HepG2 (cell line): ENCODE data around the gene ZNG1C. TPM values are rescaled to one million over a fixed set of nuclear protein-coding genes. Genes with fewer than 3 reads are reported as not detected.
"Not testable (repeated sequence)": the region's sequence is repeated elsewhere in the genome, so short reads cannot be mapped to it uniquely, and the experiment has no call there.

Experiments
- ATAC-seq: fragments of 200-7000 bp; cut with Tn5 transposase; 3 replicates; pipeline ENCODE4 v1.9.1; 2020; ENCODE audit warnings: mild to moderate bottlenecking, moderate library complexity
- BruUV-seq: library from RNA; stranded (reverse); fragments of 400-500 nt; replicated peaks from 2 replicates; lab custom pipeline; 2021; lab: Mats Ljungman, UMichigan
- CTCF ChIA-PET: fragments of 300-600 bp; formaldehyde crosslinking; extraction: SDS; loops from one replicate; lab custom pipeline; 2021; ENCODE audit warnings: low total read pairs, inconsistent platforms, low intra/inter-chr PET ratio; lab: Yijun Ruan, JAX
- POLR2A ChIA-PET: fragments of 350-600 bp; sonication (Branson Sonifier 250); formaldehyde crosslinking; loops from one replicate; lab custom pipeline; 2020; ENCODE audit warnings: antibody characterized with exemption, inconsistent platforms; lab: Yijun Ruan, JAX
- DNase-seq: peaks from one replicate; pipeline ENCODE4 v3.0.0-alpha.2; 2015; ENCODE audit warnings: low spot score
- FAIRE-seq: peaks from 3 replicates; lab custom pipeline; 2011; peaks lifted over from hg19 to GRCh38; lab: Jason Lieb, UNC
- H2AFZ ChIP-seq: one replicate; pipeline ENCODE4 v1.6.1; 2011; ENCODE audit warnings: low read length, inconsistent platforms
- H3K27ac ChIP-seq: fragments of 300-600 bp; 3 replicates; pipeline ENCODE4 v1.8.0; 2011; ENCODE audit warnings: mixed run types, mild to moderate bottlenecking, mixed read lengths, low read length, inconsistent platforms; ENCODE audit not compliant: insufficient read depth; ENCODE audit errors: extremely low read length
- H3K27me3 ChIP-seq, 2 experiments: fragments of 200-600 bp in 1 of 2; 2 replicates in 1 of 2; 3 replicates in 1 of 2; pipeline versions ENCODE4 v1.6.0 to v1.8.0; 2011; ENCODE audit warnings: low read length in 2 of 2, mild to moderate bottlenecking in 2 of 2, moderate library complexity in 2 of 2, inconsistent platforms in 1 of 2; ENCODE audit not compliant: insufficient read depth in 2 of 2, control insufficient read depth in 1 of 2
- H3K36me3 ChIP-seq, 2 experiments: fragments of 200-600 bp in 1 of 2; replicated peaks in 1 of 2; 2 replicates in 1 of 2; 3 replicates in 1 of 2; pipeline versions ENCODE4 v1.5.1 to v1.8.0; 2011; ENCODE audit warnings: low read length in 2 of 2, inconsistent platforms in 1 of 2; ENCODE audit not compliant: insufficient read depth in 2 of 2, control insufficient read depth in 1 of 2
- H3K4me1 ChIP-seq: 2 replicates; pipeline ENCODE4 v1.5.1; 2012; ENCODE audit warnings: low read length, inconsistent platforms; ENCODE audit not compliant: insufficient read depth
- H3K4me2 ChIP-seq: 2 replicates; pipeline ENCODE4 v1.6.0; 2011; ENCODE audit warnings: low read depth, low read length, inconsistent platforms
- H3K4me3 ChIP-seq, 3 experiments: fragments of 200-600 bp in 1 of 3; sonication (generic), shearing (Covaris generic) in 1 of 3; replicated peaks in 1 of 3; 2 replicates each; pipeline ENCODE4 v1.5.1; 2011 to 2016; ENCODE audit warnings: low read length in 3 of 3, inconsistent platforms in 2 of 3, low read depth in 2 of 3, mild to moderate bottlenecking in 2 of 3, control low read depth in 1 of 3, mixed read lengths in 1 of 3; ENCODE audit not compliant: insufficient read depth in 1 of 3
- H3K79me2 ChIP-seq: one replicate; pipeline ENCODE4 v1.6.1; 2011; ENCODE audit warnings: low read length, inconsistent platforms; ENCODE audit not compliant: insufficient read depth
- H3K9ac ChIP-seq: 2 replicates; pipeline ENCODE4 v1.6.0; 2011; ENCODE audit warnings: mild to moderate bottlenecking, low read depth, low read length, inconsistent platforms; ENCODE audit not compliant: insufficient read depth
- H3K9me3 ChIP-seq: 2 replicates; pipeline ENCODE4 v1.5.1; 2012; ENCODE audit warnings: mild to moderate bottlenecking, low read length
- H4K20me1 ChIP-seq: 2 replicates; pipeline ENCODE4 v1.6.0; 2011; ENCODE audit warnings: inconsistent platforms, mild to moderate bottlenecking, low read length, moderate library complexity; ENCODE audit not compliant: insufficient read depth
- WGBS: methylation state at CpG from one replicate; pipeline ENCODE4 v1.1.6; 2017; ENCODE audit warnings: low lambda C conversion rate; 5-methylcytosine and 5-hydroxymethylcytosine counted together
- in situ Hi-C: cut with HindIII; loops from 2 replicates; pipeline ENCODE4 v1.10.0; 2017; ENCODE audit warnings: low pct_unique_long_range_greater_than_20kb; ENCODE audit not compliant: extremely low pct_ligation_motif_present
- intact Hi-C: fragments of 100-400 bp; cut with micrococcal nuclease; formaldehyde crosslinking; loops from one replicate; pipeline ENCODE4 v1.10.0; 2022; ENCODE audit not compliant: unreplicated experiment
- polyA plus RNA-seq, 8 experiments: library from polyadenylated mRNA; depleted of rRNA in 3 of 8; stranded (reverse) in 7 of 8; unstranded in 1 of 8; fragments of >200 nt; fragmentation: Illumina TruSeq in 4 of 8; extraction: Trizol in 4 of 8; gene quantifications; 2 replicates each; pipeline versions ENCODE4 v1.2.1 to v1.2.3, GENCODE V29; 2011 to 2016; ENCODE audit warnings: low read depth in 4 of 8, missing spikeins in 1 of 8, mixed read lengths in 1 of 8; ENCODE audit not compliant: insufficient read depth in 1 of 8
- total RNA-seq, 5 experiments: library from RNA; depleted of rRNA; stranded (reverse); fragments of >200 nt; fragmentation: Illumina TruSeq; extraction: Trizol; gene quantifications; 2 replicates each; pipeline ENCODE4 v1.2.3, GENCODE V29; 2016; ENCODE audit warnings: low read depth in 1 of 5

The ZNG1C gene
- total and polyA plus RNA-seq, 2 of the 13 experiments (the other 11 are each of a cell fraction or from before 2014, with no cell fraction given): 30.9 to 70.3 TPM

DNA sequence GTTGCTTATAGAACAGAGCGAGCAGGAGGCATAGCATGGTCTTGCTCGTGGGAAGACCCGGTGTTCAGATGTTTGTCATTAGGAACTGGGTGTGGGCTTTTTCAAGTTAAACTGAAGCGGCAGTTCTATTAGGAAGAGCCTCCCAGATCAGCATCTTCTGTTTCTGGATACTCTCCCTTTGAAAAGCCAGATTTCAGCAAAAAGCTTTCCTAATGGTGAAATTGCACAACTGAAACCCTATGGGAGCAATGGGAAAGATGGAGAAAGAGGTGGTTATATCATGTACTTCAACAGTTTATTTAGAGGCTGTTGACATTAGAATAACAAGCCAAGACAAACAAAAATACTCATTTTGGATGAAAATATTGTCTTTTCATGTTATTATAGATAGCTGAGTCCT lies 102.2 kb downstream of the ZNG1C start:
- H3K27me3 ChIP-seq, H3K9me3 ChIP-seq, H2AFZ ChIP-seq, H3K79me2 ChIP-seq, POLR2A ChIA-PET, in situ Hi-C loops, H3K4me3 ChIP-seq, H3K9ac ChIP-seq, H3K4me2 ChIP-seq, CTCF ChIA-PET, H3K27ac ChIP-seq, H4K20me1 ChIP-seq, H3K4me1 ChIP-seq, DNase-seq, H3K36me3 ChIP-seq, BruUV-seq, ATAC-seq, FAIRE-seq: not testable (repeated sequence)
- 0% methylated on average over 1 of the region's 4 CpGs for WGBS
- intact Hi-C loops: loop anchor here (10.0 kb wide), 1 partner anchor 221 kb away; no protein-coding TSS in a partner anchor

Other genes with a start within 250 kb of the ZNG1C start
- gene FOXD4L3, start 60.9 kb downstream of the ZNG1C start, total RNA-seq (2016; rRNA removed; fragmentation: Illumina TruSeq; extraction: Trizol): not detected in 2 replicates
- 0.07 and 0.20 TPM in 2 replicates for gene FOXD4L3, start 60.9 kb downstream of the ZNG1C start, polyA plus RNA-seq (2011; rRNA removed)
- not detected in 2 replicates for gene PGM5, start 114.6 kb downstream of the ZNG1C start, total RNA-seq (2016; rRNA removed; fragmentation: Illumina TruSeq; extraction: Trizol)
- gene PGM5, start 114.6 kb downstream of the ZNG1C start, polyA plus RNA-seq (2011; rRNA removed): 0.01 TPM in 1 of 2 replicates, not detected in the other